Mesenchymal stem cell (in vitro differentiated cells and primary cell): ENCODE results near the gene OR7D2.

Source experiments
- DNase-seq: peaks from one replicate; pipeline ENCODE4 v3.0.0-alpha.2; 2013
- H2AFZ ChIP-seq: one replicate; pipeline ENCODE4 v1.6.1; 2013; ENCODE audit warnings: low read depth, mild to moderate bottlenecking, control low read depth, inconsistent platforms, low read length, moderate library complexity
- H2AK5ac ChIP-seq: 2 replicates; pipeline ENCODE4 v1.6.1; 2013; ENCODE audit warnings: low read length, moderate library complexity, mild to moderate bottlenecking, inconsistent platforms; ENCODE audit not compliant: severe bottlenecking
- H2BK120ac ChIP-seq: one replicate; pipeline ENCODE4 v1.6.1; 2013; ENCODE audit warnings: low read depth, mild to moderate bottlenecking, inconsistent platforms, low read length, moderate library complexity
- H2BK12ac ChIP-seq, 2 experiments: one replicate each; pipeline ENCODE4 v1.6.1; 2013; ENCODE audit warnings: inconsistent platforms in 2 of 2, low read length in 2 of 2, mild to moderate bottlenecking in 2 of 2, moderate library complexity in 2 of 2, control low read depth in 1 of 2
- H2BK15ac ChIP-seq: one replicate; pipeline ENCODE4 v1.6.1; 2013; ENCODE audit warnings: mild to moderate bottlenecking, low read depth, inconsistent platforms; ENCODE audit not compliant: poor library complexity, severe bottlenecking
- H2BK5ac ChIP-seq: 2 replicates; pipeline ENCODE4 v1.6.1; 2013; ENCODE audit warnings: low read depth, mild to moderate bottlenecking, low read length, control low read depth, inconsistent platforms; ENCODE audit not compliant: poor library complexity, severe bottlenecking
- H3K14ac ChIP-seq, 2 experiments: one replicate each; pipeline ENCODE4 v1.6.1; 2013; ENCODE audit warnings: inconsistent platforms in 2 of 2, low read length in 2 of 2, control low read depth in 1 of 2, mild to moderate bottlenecking in 1 of 2, moderate library complexity in 1 of 2
- H3K18ac ChIP-seq, 2 experiments: one replicate each; pipeline ENCODE4 v1.6.1; 2013; ENCODE audit warnings: inconsistent platforms in 2 of 2, low read length in 2 of 2, control low read depth in 1 of 2, low read depth in 1 of 2, mild to moderate bottlenecking in 1 of 2
- H3K23ac ChIP-seq, 2 experiments: one replicate each; pipeline ENCODE4 v1.6.1; 2013; ENCODE audit warnings: inconsistent platforms in 2 of 2, low read length in 2 of 2, mild to moderate bottlenecking in 2 of 2, moderate library complexity in 2 of 2, control low read depth in 1 of 2
- H3K27ac ChIP-seq: 2 replicates; pipeline ENCODE4 v1.5.1; 2013; ENCODE audit warnings: mild to moderate bottlenecking, moderate library complexity, low read length, control low read depth, inconsistent platforms; ENCODE audit not compliant: poor library complexity, severe bottlenecking
- H3K27me3 ChIP-seq, 2 experiments: 2 replicates each; pipeline versions ENCODE4 v1.6.1 to v1.7.0; 2013; ENCODE audit warnings: low read length in 2 of 2, mild to moderate bottlenecking in 2 of 2, moderate library complexity in 2 of 2, control low read depth in 1 of 2, inconsistent platforms in 1 of 2; ENCODE audit not compliant: control insufficient read depth in 1 of 2, insufficient read depth in 1 of 2
- H3K36me3 ChIP-seq, 2 experiments: 2 replicates each; pipeline versions ENCODE4 v1.6.1 to v1.7.0; 2013; ENCODE audit warnings: low read length in 2 of 2, control low read depth in 1 of 2, inconsistent platforms in 1 of 2, low read depth in 1 of 2, mild to moderate bottlenecking in 1 of 2; ENCODE audit not compliant: insufficient read depth in 2 of 2, control insufficient read depth in 1 of 2
- H3K4ac ChIP-seq, 2 experiments: one replicate each; pipeline ENCODE4 v1.6.1; 2013; ENCODE audit warnings: inconsistent platforms in 2 of 2, low read length in 2 of 2, mild to moderate bottlenecking in 2 of 2, moderate library complexity in 2 of 2, control low read depth in 1 of 2, low read depth in 1 of 2
- H3K4me1 ChIP-seq: 2 replicates; pipeline ENCODE4 v1.6.1; 2013; ENCODE audit warnings: low read depth, low read length, control low read depth; ENCODE audit not compliant: control insufficient read depth, insufficient read depth
- H3K4me2 ChIP-seq: 2 replicates; pipeline ENCODE4 v1.6.1; 2013; ENCODE audit warnings: low read length, mild to moderate bottlenecking, inconsistent platforms; ENCODE audit not compliant: poor library complexity, severe bottlenecking
- H3K4me3 ChIP-seq, 2 experiments: 2 replicates each; pipeline versions ENCODE4 v1.5.1 to v1.7.0; 2013; ENCODE audit warnings: low read length in 2 of 2, mild to moderate bottlenecking in 2 of 2, control low read depth in 1 of 2, low read depth in 1 of 2; ENCODE audit not compliant: insufficient read depth in 1 of 2
- H3K79me1 ChIP-seq: replicated peaks from 2 replicates; pipeline ENCODE4 v1.6.1; 2013; ENCODE audit warnings: mild to moderate bottlenecking, control low read depth, low read length, inconsistent platforms; ENCODE audit not compliant: poor library complexity, severe bottlenecking
- H3K9ac ChIP-seq: 2 replicates; pipeline ENCODE4 v1.7.0; 2013; ENCODE audit warnings: mild to moderate bottlenecking, low read length, moderate library complexity
- H3K9me3 ChIP-seq: 2 replicates; pipeline ENCODE4 v1.7.0; 2013; ENCODE audit warnings: mild to moderate bottlenecking, low read length; ENCODE audit not compliant: control insufficient read depth
- H4K8ac ChIP-seq: one replicate; pipeline ENCODE4 v1.6.1; 2013; ENCODE audit warnings: inconsistent platforms, mild to moderate bottlenecking, low read length, moderate library complexity
- H4K91ac ChIP-seq: one replicate; pipeline ENCODE4 v1.6.1; 2013; ENCODE audit warnings: mild to moderate bottlenecking, low read length, inconsistent platforms
- WGBS: methylation state at CpG from one replicate; pipeline ENCODE4 v1.1.7; 2013; ENCODE audit warnings: mixed read lengths; 5-methylcytosine and 5-hydroxymethylcytosine counted together

The OR7D2 gene

DNA sequence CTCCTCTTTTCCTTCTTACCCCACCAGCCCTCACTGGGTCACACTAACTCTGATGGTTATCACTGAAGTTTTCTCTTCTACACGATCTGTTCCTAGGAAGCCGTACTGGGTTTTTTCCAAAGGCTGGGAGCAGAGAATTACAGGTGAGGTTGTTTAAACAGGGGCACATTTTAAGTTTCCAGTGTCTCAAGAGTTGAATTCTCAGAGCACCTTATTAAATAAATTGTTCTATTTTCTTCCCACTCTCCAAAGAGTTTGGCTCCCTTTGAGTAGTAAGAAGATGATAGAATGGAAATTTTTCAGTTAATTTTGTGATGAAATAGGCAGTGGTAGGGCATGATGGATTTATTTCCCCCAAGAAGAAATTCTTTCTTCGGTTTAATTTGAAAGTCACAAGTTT is 40.7 kb downstream of the OR7D2 start, which contains the start of gene OR7D4:
Gene OR7D4, minus strand, starts transcription at position 101 of the 400 bp plus-strand sequence. CDS start 4,752 bp downstream, outside the sequence.
- Histone ChIP-seq H3K4me1 (no peaks in the 10 kb centered on the region), H2AK5ac (no peak within 1 kb of the TSS), H3K9me3 (peaks cover 50% of the 10 kb centered on the region), H3K4me2 (no peak within 1 kb of the TSS), H3K27me3 (no peaks in the 10 kb centered on the region), H3K14ac (no peak within 1 kb of the TSS), H3K27ac (no peak within 1 kb of the TSS), H4K91ac (no peak within 1 kb of the TSS), H3K23ac (no peak within 1 kb of the TSS), H2BK120ac (no peak within 1 kb of the TSS), H4K8ac (no peak within 1 kb of the TSS), H2BK12ac (no peak within 1 kb of the TSS), H3K36me3 (no peaks in the 10 kb centered on the region), H3K18ac (no peak within 1 kb of the TSS), H2BK5ac (no peak within 1 kb of the TSS), H3K9ac (no peak within 1 kb of the TSS), H2AFZ (no peak within 1 kb of the TSS), H3K79me1 (no peaks in the 10 kb centered on the region), H3K4ac (no peak within 1 kb of the TSS), H2BK15ac (no peak within 1 kb of the TSS), H3K4me3 (no peak within 1 kb of the TSS)
- no peak for DNase-seq
- 65% methylated on average over 3 of the region's 3 CpGs for WGBS
